ENCODE measurements around the gene COA8.

COA8 gene

DNA sequence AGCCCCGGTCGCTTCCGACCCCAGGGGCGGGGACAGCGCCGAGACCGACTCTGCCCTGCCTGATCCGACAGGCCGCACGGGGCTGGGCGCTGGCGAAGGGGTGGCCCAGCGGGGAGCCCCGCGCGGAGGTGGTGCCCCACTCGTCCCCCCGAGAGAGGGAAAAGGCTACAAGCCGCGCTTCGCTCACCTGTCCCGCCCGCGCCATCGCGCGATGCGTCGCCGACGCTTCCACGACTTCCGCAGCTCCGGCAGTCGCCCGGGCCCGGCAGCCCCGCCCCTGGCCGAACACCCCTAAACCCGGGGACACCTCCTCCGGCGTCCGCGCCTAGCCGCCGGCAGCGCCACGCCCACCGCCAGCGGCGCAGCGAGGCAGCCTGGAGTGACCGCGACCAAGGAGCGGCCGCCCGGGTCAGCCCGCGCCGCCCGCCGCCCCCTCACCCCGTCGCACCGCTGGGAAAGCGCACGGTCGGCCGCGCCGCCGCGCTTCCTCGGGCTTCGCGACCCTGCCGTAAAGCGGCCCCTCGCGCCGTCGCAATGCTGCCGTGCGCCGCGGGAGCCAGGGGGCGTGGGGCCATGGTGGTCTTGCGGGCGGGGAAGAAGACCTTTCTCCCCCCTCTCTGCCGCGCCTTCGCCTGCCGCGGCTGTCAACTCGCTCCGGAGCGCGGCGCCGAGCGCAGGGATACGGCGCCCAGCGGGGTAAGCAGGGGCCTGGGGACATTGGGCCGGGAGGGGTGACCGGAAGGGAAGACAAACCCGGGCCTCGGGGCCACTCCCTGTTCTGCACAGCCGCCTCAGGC is at the start of gene COA8, which contains the start of gene BAG5:
Gene COA8 (plus strand): TSS at position 532 of the 797 bp plus-strand sequence. CDS start 42 bp downstream, at position 574.
Gene BAG5 (minus strand): TSS at position 229 of the 797 bp plus-strand sequence. CDS start 1,493 bp downstream, outside the sequence.
- DNase-seq (ENCODE audit: low read depth, low spot score) = peak; percentile 70

DNA sequence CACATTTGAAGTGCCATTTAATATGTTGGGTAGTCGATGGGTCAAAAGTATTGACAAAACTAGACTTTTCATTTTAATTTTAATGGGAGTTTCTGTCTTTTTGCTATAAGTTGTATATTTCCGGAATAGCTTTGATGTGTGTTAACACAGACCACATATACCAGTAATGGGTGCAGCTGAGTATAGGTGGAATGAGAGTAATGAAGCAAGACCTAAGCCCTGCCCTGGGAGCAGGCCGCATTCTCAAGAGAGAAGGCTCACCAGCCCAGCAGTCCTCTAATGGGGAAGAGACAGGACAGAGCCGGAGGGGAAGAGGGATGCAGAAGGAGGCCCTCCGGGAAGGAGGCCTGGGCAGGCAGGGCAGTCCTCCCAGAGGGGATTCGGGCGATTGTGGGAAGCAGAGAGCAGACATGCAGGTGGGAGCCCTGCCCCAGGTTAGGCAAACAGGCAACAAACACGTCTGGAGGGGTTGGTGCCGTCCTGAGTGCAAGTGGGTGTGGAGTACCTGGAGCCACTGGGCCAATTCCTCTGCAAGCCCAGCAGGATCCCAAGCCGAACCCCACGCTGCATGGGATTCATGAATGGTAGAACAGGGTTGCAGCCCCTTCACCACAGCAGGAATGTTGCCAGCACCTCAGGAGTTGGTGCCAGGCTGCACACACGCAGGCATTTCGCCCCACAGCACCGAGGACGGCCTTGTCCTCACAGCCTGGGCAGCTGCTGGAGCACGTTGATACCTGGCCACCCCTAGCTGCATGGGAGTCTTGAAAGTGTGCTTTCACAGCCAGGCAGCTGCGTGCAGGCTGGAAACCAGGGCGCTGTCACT is 48.0 kb upstream of the COA8 start:
- DNase-seq (ENCODE audit: low read depth, low spot score) = no peak

DNA sequence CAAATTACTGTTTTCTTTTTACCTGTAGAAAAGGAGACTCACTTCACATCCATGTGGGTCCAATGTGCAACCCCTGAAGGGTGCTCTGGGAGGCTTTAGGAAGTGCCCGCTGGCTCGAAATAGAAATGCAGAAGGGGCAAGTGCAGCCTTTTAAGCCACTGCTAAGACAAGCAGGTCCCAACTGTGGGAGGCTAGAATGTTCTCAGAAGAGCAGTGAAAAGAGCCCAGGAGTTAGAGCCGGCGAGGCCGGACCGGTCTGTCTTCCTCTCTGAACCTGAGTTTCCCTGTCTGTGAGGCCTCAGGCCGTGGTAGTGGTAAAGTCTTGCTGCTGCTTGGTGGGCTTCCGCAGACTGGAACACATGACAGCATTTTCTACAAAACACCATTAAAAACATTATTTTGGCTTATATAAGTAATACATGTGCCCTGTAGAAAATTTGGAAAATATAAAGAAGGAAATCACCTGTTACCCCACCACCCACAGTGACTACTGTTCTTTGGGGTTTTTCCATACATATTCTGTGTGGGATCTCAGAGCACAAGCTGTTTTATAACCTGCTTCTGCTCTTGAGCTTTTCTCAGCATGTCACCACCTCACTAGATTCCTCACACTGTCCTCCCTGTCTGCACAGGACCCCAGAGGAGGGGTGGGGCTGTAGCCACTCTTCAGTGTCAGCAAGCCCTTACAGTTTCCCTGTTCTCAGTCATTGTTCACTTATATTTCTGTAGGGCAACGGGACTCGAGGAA is 46.2 kb upstream of the COA8 start:
- DNase-seq (ENCODE audit: low read depth, low spot score) = no peak

DNA sequence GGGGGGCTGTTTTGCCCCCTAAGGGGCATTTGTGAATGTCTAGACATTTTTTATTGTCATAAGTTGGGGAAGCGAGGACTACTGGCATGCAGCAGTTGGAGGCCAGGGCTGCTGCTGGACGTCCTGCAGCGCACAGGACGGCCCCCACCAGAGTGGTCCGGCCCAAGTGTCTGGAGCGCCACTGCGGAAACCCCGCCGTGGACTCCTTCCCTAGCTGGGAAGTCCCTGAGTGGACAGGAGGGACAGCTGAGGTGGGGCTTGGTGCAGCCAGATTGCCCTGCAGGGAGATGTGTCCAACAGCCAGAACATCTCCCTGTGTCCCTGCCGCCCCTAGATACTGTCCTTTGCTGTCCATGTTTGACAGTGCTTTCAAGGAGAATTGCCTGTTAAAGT is 45.6 kb upstream of the COA8 start:
- no peak for DNase-seq (ENCODE audit: low read depth, low spot score)

- DNase-seq (ENCODE audit: low read depth, low spot score) = no peak
Observed at GRCh38 chr14:103517721-103518421, 44.9 kb upstream of the COA8 start.

DNA sequence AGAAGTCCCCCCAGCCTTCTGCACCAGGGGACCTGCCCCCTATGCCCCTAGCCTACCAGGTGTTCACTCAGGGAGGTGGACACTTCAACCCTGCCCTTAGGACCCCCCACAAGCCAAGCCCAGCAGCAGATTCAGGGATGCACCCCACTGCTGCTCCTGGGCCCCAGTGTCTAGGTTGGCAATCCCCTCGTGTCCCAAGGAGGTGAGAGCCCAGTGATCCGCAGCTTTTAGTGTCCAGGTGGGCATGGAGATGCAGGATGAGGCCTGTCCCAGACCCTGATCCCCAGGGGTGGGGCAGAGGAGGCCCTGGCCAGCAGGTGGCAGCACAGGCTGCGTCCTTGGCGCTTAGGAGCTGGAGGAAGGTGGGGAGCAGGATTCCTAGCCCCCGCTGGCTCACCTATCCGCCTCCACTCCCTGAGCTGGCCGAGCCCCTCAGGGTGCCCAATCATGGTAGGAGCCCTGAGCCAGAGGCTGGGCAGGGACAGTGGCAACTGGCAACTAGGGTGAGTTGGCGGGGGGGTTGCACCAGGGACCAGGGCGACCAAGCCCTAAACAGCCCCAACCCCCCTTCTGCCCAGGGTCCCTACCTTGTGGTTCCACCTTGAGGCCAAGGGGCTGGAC is 44.2 kb upstream of the COA8 start:
- no peak for DNase-seq (ENCODE audit: low read depth, low spot score)

DNA sequence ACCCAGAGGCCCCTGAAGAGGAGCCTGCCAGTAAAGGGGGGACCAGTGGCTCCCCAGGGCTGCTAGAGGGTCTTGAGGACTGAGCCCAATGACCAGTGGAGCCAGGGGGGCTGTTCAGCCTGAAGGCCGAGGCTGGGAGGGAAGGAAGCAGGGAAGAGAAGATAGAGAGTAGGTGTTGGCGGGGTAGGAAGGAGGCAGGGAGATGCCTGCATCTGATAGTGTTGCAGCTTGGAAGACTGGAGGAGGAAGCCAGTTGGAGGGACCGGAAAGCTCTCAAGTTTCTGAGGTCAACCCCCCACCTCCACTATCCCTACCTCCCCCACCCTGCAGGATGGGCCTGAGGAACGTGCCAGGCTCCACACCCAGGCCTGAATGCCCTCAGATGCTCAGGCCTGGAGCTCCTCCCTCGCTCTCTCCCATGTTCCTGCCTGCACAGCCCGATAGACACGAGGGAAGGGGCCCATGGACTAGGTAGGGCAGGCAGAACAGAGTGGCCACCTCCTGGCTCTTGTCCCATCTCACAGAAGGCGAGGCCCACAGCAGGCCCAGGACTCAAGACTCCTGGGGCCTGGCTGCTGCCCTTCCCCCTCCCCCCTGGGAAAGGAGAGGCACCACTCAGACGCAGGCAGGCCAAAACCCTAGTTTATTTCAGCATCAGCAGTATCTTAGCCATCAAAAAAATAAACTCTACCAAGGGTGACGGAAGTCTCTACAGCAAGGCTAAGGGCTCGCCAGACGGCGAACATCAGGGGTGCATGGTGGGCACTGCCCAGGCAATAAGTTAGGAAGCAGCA is 43.5 kb upstream of the COA8 start:
- no peak for DNase-seq (ENCODE audit: low read depth, low spot score)

DNA sequence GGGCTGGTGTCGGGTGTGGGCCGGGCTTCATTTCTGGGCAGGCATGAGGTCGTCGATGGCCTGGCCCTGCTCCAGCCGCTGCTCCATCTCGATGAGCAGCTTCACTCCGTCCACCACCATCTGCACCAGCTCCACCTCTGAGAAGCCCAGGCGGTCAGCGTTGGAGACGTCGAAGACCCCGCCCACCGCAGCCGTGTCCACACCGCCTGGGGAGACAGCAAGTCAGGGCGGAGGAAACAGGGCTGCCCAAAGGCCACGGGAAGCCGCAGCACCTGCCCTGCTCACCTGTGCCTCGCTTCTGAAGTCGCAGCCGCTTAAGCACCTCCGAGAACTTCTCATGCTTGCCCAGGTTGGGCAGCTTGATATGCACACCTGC is 42.9 kb upstream of the COA8 start:
- DNase-seq (ENCODE audit: low read depth, low spot score) = no peak

GRCh38 chr14:103520269-103520656 is 42.5 kb upstream of the COA8 start:
- DNase-seq (ENCODE audit: low read depth, low spot score) = no peak

DNA sequence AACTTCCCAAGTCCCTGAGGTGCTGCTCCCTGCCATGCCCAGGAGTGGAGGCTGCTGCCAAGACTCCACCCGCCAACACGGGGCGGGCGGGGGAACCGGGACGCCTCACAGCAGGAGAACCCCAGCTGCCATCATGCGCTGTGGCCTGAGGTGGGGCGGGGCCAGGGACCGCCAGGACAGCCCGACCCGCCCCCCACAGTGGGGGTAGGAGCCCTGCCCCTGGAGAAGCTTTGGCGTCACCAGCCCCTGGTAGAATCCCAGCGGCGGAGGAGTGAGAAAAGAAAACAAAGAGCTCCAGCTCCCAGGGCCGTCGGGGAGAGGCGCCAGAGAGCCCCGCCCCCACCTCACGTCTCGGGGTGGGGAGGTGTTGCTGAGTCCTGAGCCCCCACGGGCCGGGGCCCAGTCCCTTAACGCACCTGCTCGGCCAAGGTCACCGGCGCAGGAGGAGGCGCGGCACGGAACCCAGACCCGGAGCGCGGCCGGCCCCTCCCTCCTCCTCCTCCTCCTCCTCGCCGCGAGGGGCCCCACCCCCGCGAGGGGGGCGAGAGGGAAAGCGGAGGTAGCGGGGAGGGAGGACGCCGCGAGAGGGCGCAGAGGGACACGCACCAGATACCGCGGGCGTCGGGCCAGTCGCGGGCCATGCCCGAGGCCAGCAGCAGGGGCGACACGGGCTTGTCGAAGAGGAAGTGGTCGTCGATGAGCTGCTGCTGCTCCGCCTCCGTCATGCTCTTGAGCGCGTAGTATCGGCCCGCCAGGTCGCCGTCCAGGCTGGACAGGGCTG is 41.9 kb upstream of the COA8 start:
- no peak for DNase-seq (ENCODE audit: low read depth, low spot score)

DNA sequence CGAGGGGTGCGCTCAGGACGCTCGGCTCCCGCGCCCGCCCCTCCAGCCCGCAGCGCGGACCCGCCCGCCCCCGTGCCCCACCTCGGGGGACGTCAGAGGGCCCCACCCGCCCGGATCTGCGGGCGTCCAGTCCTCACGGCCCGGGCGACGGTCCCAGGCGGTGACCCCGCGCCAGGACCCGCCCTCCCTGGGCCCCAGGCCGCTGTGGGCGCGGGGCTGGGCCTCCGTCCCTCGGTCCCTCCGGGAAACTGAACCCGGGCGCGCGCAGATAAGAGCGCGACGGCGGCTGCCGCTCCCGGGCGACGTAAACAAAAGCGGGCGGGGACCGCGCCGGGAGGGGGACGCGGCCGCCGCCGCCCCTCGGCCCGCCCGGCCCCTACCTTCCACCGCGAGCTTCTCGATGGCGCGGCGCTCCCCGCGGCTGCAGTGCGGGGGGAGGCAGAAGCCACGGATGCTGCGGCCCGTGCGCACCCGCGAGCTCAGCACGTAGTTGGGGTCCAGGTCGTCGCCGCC is 41.3 kb upstream of the COA8 start:
- DNase-seq (ENCODE audit: low read depth, low spot score) = no peak

DNA sequence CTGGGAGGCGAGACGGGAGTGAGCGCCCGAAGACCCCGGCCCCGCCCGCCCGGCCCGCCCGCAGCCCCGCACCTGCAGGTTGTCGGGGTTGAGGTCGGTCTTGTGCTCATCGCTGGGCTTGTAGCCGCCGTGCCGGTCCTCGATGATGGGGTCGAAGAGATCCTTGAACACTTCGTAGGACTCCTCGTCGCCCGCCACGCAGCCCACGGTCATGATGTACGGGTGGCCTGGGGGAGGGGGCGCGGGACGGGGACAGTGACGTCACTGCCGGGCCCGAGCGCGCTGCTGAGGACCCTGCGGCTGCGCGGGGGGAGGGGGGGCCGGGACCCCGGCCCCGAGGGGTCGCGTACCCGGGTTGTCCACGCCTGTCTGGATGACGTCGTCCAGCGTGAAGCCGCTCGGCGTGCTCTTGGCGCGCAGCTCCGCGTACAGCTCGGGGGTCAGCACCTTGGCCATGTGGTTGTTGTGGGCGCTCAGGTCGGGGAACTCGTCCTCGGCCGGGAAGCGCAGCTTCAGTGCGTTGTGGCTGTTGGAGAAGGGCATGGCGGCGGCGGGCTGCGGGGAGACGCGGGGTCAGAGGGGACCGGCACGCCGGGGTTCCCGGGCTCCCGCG is 40.7 kb upstream of the COA8 start:
- DNase-seq (ENCODE audit: low read depth, low spot score) = no peak

- DNase-seq (ENCODE audit: low read depth, low spot score) = no peak
Observed at GRCh38 chr14:103522649-103523574, 39.8 kb upstream of the COA8 start, which contains the start of gene CKB. CKB (minus strand) TSS chr14:103522830; CDS start chr14:103522493, 337 bp downstream.

DNA sequence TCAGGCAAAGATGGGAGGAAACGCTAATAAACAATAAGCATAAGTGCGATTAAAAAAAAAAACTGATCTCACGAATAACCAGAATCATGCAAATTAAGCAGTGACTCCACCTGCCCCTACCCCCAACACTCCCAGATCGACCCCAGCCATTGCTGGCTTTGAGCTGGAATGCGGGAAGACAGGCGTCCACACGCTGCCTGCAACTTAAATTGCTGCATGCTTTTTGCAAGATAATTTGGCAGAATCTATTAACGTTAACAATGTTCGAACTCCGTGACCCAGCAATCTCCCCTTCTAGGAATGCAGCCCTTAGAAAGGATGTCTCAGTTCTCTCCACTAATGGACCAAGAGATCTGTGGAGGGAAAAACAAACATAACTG is 39.2 kb upstream of the COA8 start:
- no peak for DNase-seq (ENCODE audit: low read depth, low spot score)

DNA sequence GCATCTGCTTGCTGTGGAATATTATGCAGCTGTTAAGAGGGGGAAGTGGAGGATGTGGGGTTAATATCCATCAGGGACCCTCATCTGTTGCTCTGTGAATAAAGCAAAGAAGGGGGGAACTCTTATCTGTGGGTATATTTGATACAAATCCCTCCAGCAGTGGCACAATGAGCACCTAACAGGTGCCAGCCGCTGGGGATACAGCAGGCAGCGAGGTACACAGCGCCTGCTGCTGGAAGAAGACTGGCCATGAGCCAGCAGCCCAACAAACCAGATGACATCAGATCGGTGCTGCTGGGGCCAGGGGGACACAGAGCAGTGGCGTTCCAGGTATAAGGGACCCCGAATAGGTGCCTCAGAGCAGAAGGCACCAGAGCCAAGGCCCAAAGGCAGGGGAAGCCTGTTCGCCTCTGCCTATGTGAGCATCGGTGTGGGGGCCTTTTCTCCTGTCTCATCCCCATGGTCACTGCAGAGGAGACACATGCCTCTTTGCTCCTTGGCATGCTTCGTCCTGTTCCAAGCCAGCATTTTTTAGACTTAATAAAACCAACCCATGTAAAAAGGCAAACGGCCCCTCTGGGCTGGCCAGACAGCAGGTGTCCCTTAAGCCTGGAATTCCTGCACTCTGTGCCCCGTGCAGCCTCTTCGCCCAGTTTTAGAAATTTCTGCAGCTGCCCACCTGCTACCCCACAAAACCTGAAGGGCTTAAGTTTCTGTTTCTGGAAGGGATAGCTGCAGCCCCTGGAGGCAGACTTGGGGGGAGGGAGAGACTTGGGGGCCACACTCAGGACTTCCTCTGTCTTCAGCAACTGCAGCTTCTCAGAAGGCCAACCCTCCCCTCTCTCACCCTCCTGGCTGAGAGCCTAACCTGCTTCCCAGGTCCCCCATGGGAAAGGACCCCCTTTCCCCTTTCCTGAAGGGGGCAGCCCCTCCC is 38.5 kb upstream of the COA8 start:
- DNase-seq (ENCODE audit: low read depth, low spot score) = no peak

All from activated naive CD8-positive, alpha-beta T cell treated with anti-CD3 and anti-CD28 coated beads, Interleukin-2, amount 50 U/mL, for 16 hours (primary cell).